Measurements from ENCODE around the gene UBE2H.

Gene UBE2H

DNA sequence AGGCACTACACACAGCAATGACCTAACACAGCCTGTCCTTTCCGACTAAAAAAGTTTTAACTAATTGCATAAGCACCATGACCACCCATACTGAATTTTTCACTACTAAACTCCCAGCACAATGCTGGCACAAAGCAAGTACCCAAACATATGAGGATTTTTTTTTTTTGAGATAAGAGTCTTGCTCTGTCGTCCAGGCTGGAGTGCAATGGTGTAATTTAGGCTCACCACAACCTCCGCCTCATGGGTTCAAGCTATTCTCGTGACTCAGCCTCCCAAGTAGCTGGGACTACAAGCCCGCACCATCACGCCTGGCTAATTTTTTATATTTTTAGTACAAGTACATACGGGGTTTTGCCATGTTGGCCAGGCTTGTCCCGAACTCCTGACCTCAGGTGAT, 5.1 kb downstream of the UBE2H start:
- peak; percentile 44 for DNase-seq
- H3K9ac ChIP-seq (ENCODE audit: low read length): peak overlapping the region; percentile 99
- 94% methylated on average over 8 of the region's 8 CpGs for WGBS

DNA sequence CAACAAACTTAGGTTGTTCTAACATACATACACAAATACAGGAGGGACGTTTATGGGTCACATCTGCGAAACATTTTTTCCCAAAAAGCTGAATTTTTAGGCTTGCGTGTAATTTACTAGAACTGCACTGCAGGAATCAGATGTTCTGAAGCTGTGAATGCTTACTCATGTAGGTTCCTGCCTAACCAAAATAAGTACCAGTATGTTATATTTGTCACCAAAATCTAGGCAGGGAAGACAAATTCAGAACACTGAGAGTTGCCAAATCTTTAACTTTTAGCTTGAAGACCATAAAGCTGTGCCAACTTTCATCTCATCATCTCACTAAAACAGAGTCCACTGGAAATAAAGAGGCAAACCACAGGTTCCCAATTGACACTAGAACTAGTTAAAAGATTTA, 5.7 kb downstream of the UBE2H start:
- H4K8ac ChIP-seq (ENCODE audit: low read length): no peak overlapping the region
- no peak overlapping the region for H3K4me3 ChIP-seq (ENCODE audit: insufficient read depth in 1 of 2, low read depth in 1 of 2, low read length in 2 of 2)
- no peak overlapping the region for H2AK5ac ChIP-seq (ENCODE audit: low read length, severe bottlenecking)
- no peak overlapping the region for H3K23ac ChIP-seq (ENCODE audit: low read length in 2 of 2)
- no peak overlapping the region for H2BK5ac ChIP-seq (ENCODE audit: low read depth, low read length, poor library complexity, severe bottlenecking)
- H3K14ac ChIP-seq (ENCODE audit: low read length in 2 of 2): no peak overlapping the region
- DNase-seq: no peak
- no peak overlapping the region for H2BK15ac ChIP-seq (ENCODE audit: low read depth, poor library complexity, severe bottlenecking)
- peaks cover 10% of the 10 kb centered on the region for H3K4me1 ChIP-seq (ENCODE audit: control insufficient read depth, insufficient read depth, low read depth, low read length)
- H3K9ac ChIP-seq (ENCODE audit: low read length): peak overlapping the region; percentile 99
- no peak overlapping the region for H2BK12ac ChIP-seq (ENCODE audit: low read length in 2 of 2)
- no peak overlapping the region for H4K91ac ChIP-seq (ENCODE audit: low read length)
- no peak overlapping the region for H3K4ac ChIP-seq (ENCODE audit: low read depth in 1 of 2, low read length in 2 of 2)
- peaks cover 7 to 22% of the 10 kb centered on the region in 2 experiments for H3K36me3 ChIP-seq (ENCODE audit: control insufficient read depth in 1 of 2, insufficient read depth in 2 of 2, low read depth in 1 of 2, low read length in 2 of 2)
- H3K18ac ChIP-seq (ENCODE audit: low read depth in 1 of 2, low read length in 2 of 2): no peak overlapping the region
- H3K9me3 ChIP-seq (ENCODE audit: control insufficient read depth, low read length): no peaks in the 10 kb centered on the region
- H3K79me1 ChIP-seq (replicated peaks; ENCODE audit: low read length, poor library complexity, severe bottlenecking): no peaks in the 10 kb centered on the region
- H3K4me2 ChIP-seq (ENCODE audit: low read length, poor library complexity, severe bottlenecking): peak overlapping the region; percentile 58
- H2AFZ ChIP-seq (ENCODE audit: low read depth, low read length): no peak overlapping the region
- peak overlapping the region; percentile 26 for H3K27ac ChIP-seq (ENCODE audit: low read length, poor library complexity, severe bottlenecking)
- H3K27me3 ChIP-seq (ENCODE audit: control insufficient read depth in 1 of 2, insufficient read depth in 1 of 2, low read length in 2 of 2): no peaks in the 10 kb centered on the region
- 93% methylated on average over 3 of the region's 3 CpGs for WGBS
- no peak overlapping the region for H2BK120ac ChIP-seq (ENCODE audit: low read depth, low read length)

More for the DNA sequence above, 5.1 kb downstream of the UBE2H start:
- peaks cover 3 to 21% of the 10 kb centered on the region in 2 experiments for H3K36me3 ChIP-seq (ENCODE audit: control insufficient read depth in 1 of 2, insufficient read depth in 2 of 2, low read depth in 1 of 2, low read length in 2 of 2)
- H3K4me2 ChIP-seq (ENCODE audit: low read length, poor library complexity, severe bottlenecking): peak overlapping the region; percentile 23
- H3K18ac ChIP-seq (ENCODE audit: low read depth in 1 of 2, low read length in 2 of 2): no peak overlapping the region
- no peak overlapping the region for H4K8ac ChIP-seq (ENCODE audit: low read length)
- no peak overlapping the region for H2BK120ac ChIP-seq (ENCODE audit: low read depth, low read length)
- no peaks in the 10 kb centered on the region for H3K27me3 ChIP-seq (ENCODE audit: control insufficient read depth in 1 of 2, insufficient read depth in 1 of 2, low read length in 2 of 2)
- H3K4me3 ChIP-seq (ENCODE audit: insufficient read depth in 1 of 2, low read depth in 1 of 2, low read length in 2 of 2): no peak overlapping the region
- H2AK5ac ChIP-seq (ENCODE audit: low read length, severe bottlenecking): no peak overlapping the region
- H3K4me1 ChIP-seq (ENCODE audit: control insufficient read depth, insufficient read depth, low read depth, low read length): peaks cover 10% of the 10 kb centered on the region
- no peaks in the 10 kb centered on the region for H3K79me1 ChIP-seq (replicated peaks; ENCODE audit: low read length, poor library complexity, severe bottlenecking)
- no peak overlapping the region for H3K23ac ChIP-seq (ENCODE audit: low read length in 2 of 2)
- peak overlapping the region; percentile 95 for H3K27ac ChIP-seq (ENCODE audit: low read length, poor library complexity, severe bottlenecking)
- H4K91ac ChIP-seq (ENCODE audit: low read length): no peak overlapping the region
- no peak overlapping the region for H2AFZ ChIP-seq (ENCODE audit: low read depth, low read length)
- H3K4ac ChIP-seq (ENCODE audit: low read depth in 1 of 2, low read length in 2 of 2): no peak overlapping the region
- no peak overlapping the region for H2BK15ac ChIP-seq (ENCODE audit: low read depth, poor library complexity, severe bottlenecking)
- no peak overlapping the region for H2BK5ac ChIP-seq (ENCODE audit: low read depth, low read length, poor library complexity, severe bottlenecking)
- peak overlapping the region; percentile 24 to 54 for H2BK12ac ChIP-seq (ENCODE audit: low read length in 2 of 2)
- no peak overlapping the region for H3K14ac ChIP-seq (ENCODE audit: low read length in 2 of 2)
- no peaks in the 10 kb centered on the region for H3K9me3 ChIP-seq (ENCODE audit: control insufficient read depth, low read length)

DNA sequence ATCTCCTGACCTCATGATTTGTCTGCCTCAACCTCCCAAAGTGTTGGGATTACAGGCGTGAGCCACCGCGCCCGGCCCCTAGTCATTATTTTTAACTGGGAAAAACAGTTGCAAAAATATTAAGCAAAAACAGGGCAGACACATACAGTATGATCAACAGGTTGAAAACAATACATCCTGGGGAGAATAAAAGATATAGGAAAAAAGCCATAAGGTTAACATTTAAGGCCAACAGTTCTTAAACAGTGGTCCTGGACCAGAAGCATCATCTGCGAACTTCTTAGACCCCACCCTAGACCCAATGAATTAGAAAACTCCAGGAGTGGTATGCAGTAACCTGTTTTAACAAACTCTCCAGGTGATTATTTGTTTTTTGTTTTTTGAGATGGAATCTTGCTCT, 6.5 kb downstream of the UBE2H start:
- Histone ChIP-seq H2BK120ac (ENCODE audit: low read depth, low read length) (no peak overlapping the region), H2BK15ac (ENCODE audit: low read depth, poor library complexity, severe bottlenecking) (no peak overlapping the region), H3K36me3 (ENCODE audit: control insufficient read depth in 1 of 2, insufficient read depth in 2 of 2, low read depth in 1 of 2, low read length in 2 of 2) (peaks cover 9 to 24% of the 10 kb centered on the region in 2 experiments), H2AFZ (ENCODE audit: low read depth, low read length) (no peak overlapping the region), H3K4ac (ENCODE audit: low read depth in 1 of 2, low read length in 2 of 2) (no peak overlapping the region), H3K23ac (ENCODE audit: low read length in 2 of 2) (no peak overlapping the region), H3K27me3 (ENCODE audit: control insufficient read depth in 1 of 2, insufficient read depth in 1 of 2, low read length in 2 of 2) (no peaks in the 10 kb centered on the region), H3K27ac (ENCODE audit: low read length, poor library complexity, severe bottlenecking) (no peak overlapping the region), H3K4me1 (ENCODE audit: control insufficient read depth, insufficient read depth, low read depth, low read length) (peaks cover 10% of the 10 kb centered on the region), H3K4me2 (ENCODE audit: low read length, poor library complexity, severe bottlenecking) (no peak overlapping the region), H3K9ac (ENCODE audit: low read length) (peak overlapping the region; percentile 99), H3K4me3 (ENCODE audit: insufficient read depth in 1 of 2, low read depth in 1 of 2, low read length in 2 of 2) (no peak overlapping the region), H4K8ac (ENCODE audit: low read length) (no peak overlapping the region), H2BK12ac (ENCODE audit: low read length in 2 of 2) (no peak overlapping the region), H2AK5ac (ENCODE audit: low read length, severe bottlenecking) (no peak overlapping the region), H4K91ac (ENCODE audit: low read length) (no peak overlapping the region), H3K14ac (ENCODE audit: low read length in 2 of 2) (no peak overlapping the region), H2BK5ac (ENCODE audit: low read depth, low read length, poor library complexity, severe bottlenecking) (peak overlapping the region; percentile 9), H3K9me3 (ENCODE audit: control insufficient read depth, low read length) (no peaks in the 10 kb centered on the region), H3K18ac (ENCODE audit: low read depth in 1 of 2, low read length in 2 of 2) (no peak overlapping the region), H3K79me1 (replicated peaks; ENCODE audit: low read length, poor library complexity, severe bottlenecking) (no peaks in the 10 kb centered on the region)
- 96% methylated on average over 5 of the region's 5 CpGs for WGBS
- no peak for DNase-seq

DNA sequence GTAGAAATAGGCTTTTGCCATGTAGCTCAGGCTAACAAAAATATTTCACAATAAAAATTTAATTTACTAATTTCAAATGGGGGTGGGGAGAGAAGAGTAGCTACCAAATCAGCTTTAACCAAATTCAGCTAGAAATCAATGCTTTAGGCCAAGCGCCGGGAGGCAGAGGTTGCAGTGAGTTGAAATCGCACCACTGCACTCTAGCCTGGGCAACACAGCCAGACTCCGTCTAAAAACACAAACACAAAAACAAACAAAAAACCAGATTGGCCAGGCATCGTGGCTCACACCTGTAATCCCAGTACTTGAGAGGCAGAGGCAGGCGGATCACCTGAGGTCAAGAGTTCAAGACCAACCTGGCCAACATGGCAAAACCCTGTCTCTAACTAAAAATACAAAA, 9.4 kb downstream of the UBE2H start:
- no peak overlapping the region for H3K27ac ChIP-seq (ENCODE audit: low read length, poor library complexity, severe bottlenecking)
- no peak overlapping the region for H3K9ac ChIP-seq (ENCODE audit: low read length)
- WGBS: 96% methylated on average over 6 of the region's 6 CpGs
- H2AK5ac ChIP-seq (ENCODE audit: low read length, severe bottlenecking): no peak overlapping the region
- no peak for DNase-seq
- H2BK120ac ChIP-seq (ENCODE audit: low read depth, low read length): no peak overlapping the region
- H3K4me2 ChIP-seq (ENCODE audit: low read length, poor library complexity, severe bottlenecking): no peak overlapping the region
- H3K79me1 ChIP-seq (replicated peaks; ENCODE audit: low read length, poor library complexity, severe bottlenecking): no peaks in the 10 kb centered on the region
- no peak overlapping the region for H2BK15ac ChIP-seq (ENCODE audit: low read depth, poor library complexity, severe bottlenecking)
- H2BK5ac ChIP-seq (ENCODE audit: low read depth, low read length, poor library complexity, severe bottlenecking): no peak overlapping the region
- H3K23ac ChIP-seq (ENCODE audit: low read length in 2 of 2): no peak overlapping the region
- no peaks in the 10 kb centered on the region for H3K27me3 ChIP-seq (ENCODE audit: control insufficient read depth in 1 of 2, insufficient read depth in 1 of 2, low read length in 2 of 2)
- H3K36me3 ChIP-seq (ENCODE audit: control insufficient read depth in 1 of 2, insufficient read depth in 2 of 2, low read depth in 1 of 2, low read length in 2 of 2): peaks cover 15 to 36% of the 10 kb centered on the region in 2 experiments
- no peaks in the 10 kb centered on the region for H3K9me3 ChIP-seq (ENCODE audit: control insufficient read depth, low read length)
- H4K8ac ChIP-seq (ENCODE audit: low read length): no peak overlapping the region
- H3K14ac ChIP-seq (ENCODE audit: low read length in 2 of 2): no peak overlapping the region
- no peak overlapping the region for H3K4me3 ChIP-seq (ENCODE audit: insufficient read depth in 1 of 2, low read depth in 1 of 2, low read length in 2 of 2)
- H3K4ac ChIP-seq (ENCODE audit: low read depth in 1 of 2, low read length in 2 of 2): no peak overlapping the region
- no peak overlapping the region for H2BK12ac ChIP-seq (ENCODE audit: low read length in 2 of 2)
- H3K4me1 ChIP-seq (ENCODE audit: control insufficient read depth, insufficient read depth, low read depth, low read length): peaks cover 10% of the 10 kb centered on the region
- no peak overlapping the region for H3K18ac ChIP-seq (ENCODE audit: low read depth in 1 of 2, low read length in 2 of 2)
- H2AFZ ChIP-seq (ENCODE audit: low read depth, low read length): no peak overlapping the region
- no peak overlapping the region for H4K91ac ChIP-seq (ENCODE audit: low read length)

Measured in mesenchymal stem cell (in vitro differentiated cells and primary cell).